Mesenchymal stem cell (in vitro differentiated cells and primary cell): ENCODE results near the gene ZNF554.

Experiments used
- DNase-seq: peaks from one replicate; pipeline ENCODE4 v3.0.0-alpha.2; 2013
- H2AFZ ChIP-seq: one replicate; pipeline ENCODE4 v1.6.1; 2013; ENCODE audit warnings: low read depth, mild to moderate bottlenecking, control low read depth, inconsistent platforms, low read length, moderate library complexity
- H2AK5ac ChIP-seq: 2 replicates; pipeline ENCODE4 v1.6.1; 2013; ENCODE audit warnings: low read length, moderate library complexity, mild to moderate bottlenecking, inconsistent platforms; ENCODE audit not compliant: severe bottlenecking
- H2BK120ac ChIP-seq: one replicate; pipeline ENCODE4 v1.6.1; 2013; ENCODE audit warnings: low read depth, mild to moderate bottlenecking, inconsistent platforms, low read length, moderate library complexity
- H2BK12ac ChIP-seq, 2 experiments: one replicate each; pipeline ENCODE4 v1.6.1; 2013; ENCODE audit warnings: inconsistent platforms in 2 of 2, low read length in 2 of 2, mild to moderate bottlenecking in 2 of 2, moderate library complexity in 2 of 2, control low read depth in 1 of 2
- H2BK15ac ChIP-seq: one replicate; pipeline ENCODE4 v1.6.1; 2013; ENCODE audit warnings: mild to moderate bottlenecking, low read depth, inconsistent platforms; ENCODE audit not compliant: poor library complexity, severe bottlenecking
- H2BK5ac ChIP-seq: 2 replicates; pipeline ENCODE4 v1.6.1; 2013; ENCODE audit warnings: low read depth, mild to moderate bottlenecking, low read length, control low read depth, inconsistent platforms; ENCODE audit not compliant: poor library complexity, severe bottlenecking
- H3K14ac ChIP-seq, 2 experiments: one replicate each; pipeline ENCODE4 v1.6.1; 2013; ENCODE audit warnings: inconsistent platforms in 2 of 2, low read length in 2 of 2, control low read depth in 1 of 2, mild to moderate bottlenecking in 1 of 2, moderate library complexity in 1 of 2
- H3K18ac ChIP-seq, 2 experiments: one replicate each; pipeline ENCODE4 v1.6.1; 2013; ENCODE audit warnings: inconsistent platforms in 2 of 2, low read length in 2 of 2, control low read depth in 1 of 2, low read depth in 1 of 2, mild to moderate bottlenecking in 1 of 2
- H3K23ac ChIP-seq, 2 experiments: one replicate each; pipeline ENCODE4 v1.6.1; 2013; ENCODE audit warnings: inconsistent platforms in 2 of 2, low read length in 2 of 2, mild to moderate bottlenecking in 2 of 2, moderate library complexity in 2 of 2, control low read depth in 1 of 2
- H3K27ac ChIP-seq: 2 replicates; pipeline ENCODE4 v1.5.1; 2013; ENCODE audit warnings: mild to moderate bottlenecking, moderate library complexity, low read length, control low read depth, inconsistent platforms; ENCODE audit not compliant: poor library complexity, severe bottlenecking
- H3K27me3 ChIP-seq, 2 experiments: 2 replicates each; pipeline versions ENCODE4 v1.6.1 to v1.7.0; 2013; ENCODE audit warnings: low read length in 2 of 2, mild to moderate bottlenecking in 2 of 2, moderate library complexity in 2 of 2, control low read depth in 1 of 2, inconsistent platforms in 1 of 2; ENCODE audit not compliant: control insufficient read depth in 1 of 2, insufficient read depth in 1 of 2
- H3K36me3 ChIP-seq, 2 experiments: 2 replicates each; pipeline versions ENCODE4 v1.6.1 to v1.7.0; 2013; ENCODE audit warnings: low read length in 2 of 2, control low read depth in 1 of 2, inconsistent platforms in 1 of 2, low read depth in 1 of 2, mild to moderate bottlenecking in 1 of 2; ENCODE audit not compliant: insufficient read depth in 2 of 2, control insufficient read depth in 1 of 2
- H3K4ac ChIP-seq, 2 experiments: one replicate each; pipeline ENCODE4 v1.6.1; 2013; ENCODE audit warnings: inconsistent platforms in 2 of 2, low read length in 2 of 2, mild to moderate bottlenecking in 2 of 2, moderate library complexity in 2 of 2, control low read depth in 1 of 2, low read depth in 1 of 2
- H3K4me1 ChIP-seq: 2 replicates; pipeline ENCODE4 v1.6.1; 2013; ENCODE audit warnings: low read depth, low read length, control low read depth; ENCODE audit not compliant: control insufficient read depth, insufficient read depth
- H3K4me2 ChIP-seq: 2 replicates; pipeline ENCODE4 v1.6.1; 2013; ENCODE audit warnings: low read length, mild to moderate bottlenecking, inconsistent platforms; ENCODE audit not compliant: poor library complexity, severe bottlenecking
- H3K4me3 ChIP-seq, 2 experiments: 2 replicates each; pipeline versions ENCODE4 v1.5.1 to v1.7.0; 2013; ENCODE audit warnings: low read length in 2 of 2, mild to moderate bottlenecking in 2 of 2, control low read depth in 1 of 2, low read depth in 1 of 2; ENCODE audit not compliant: insufficient read depth in 1 of 2
- H3K79me1 ChIP-seq: replicated peaks from 2 replicates; pipeline ENCODE4 v1.6.1; 2013; ENCODE audit warnings: mild to moderate bottlenecking, control low read depth, low read length, inconsistent platforms; ENCODE audit not compliant: poor library complexity, severe bottlenecking
- H3K9ac ChIP-seq: 2 replicates; pipeline ENCODE4 v1.7.0; 2013; ENCODE audit warnings: mild to moderate bottlenecking, low read length, moderate library complexity
- H3K9me3 ChIP-seq: 2 replicates; pipeline ENCODE4 v1.7.0; 2013; ENCODE audit warnings: mild to moderate bottlenecking, low read length; ENCODE audit not compliant: control insufficient read depth
- H4K8ac ChIP-seq: one replicate; pipeline ENCODE4 v1.6.1; 2013; ENCODE audit warnings: inconsistent platforms, mild to moderate bottlenecking, low read length, moderate library complexity
- H4K91ac ChIP-seq: one replicate; pipeline ENCODE4 v1.6.1; 2013; ENCODE audit warnings: mild to moderate bottlenecking, low read length, inconsistent platforms
- WGBS: methylation state at CpG from one replicate; pipeline ENCODE4 v1.1.7; 2013; ENCODE audit warnings: mixed read lengths; 5-methylcytosine and 5-hydroxymethylcytosine counted together

Gene ZNF554

DNA sequence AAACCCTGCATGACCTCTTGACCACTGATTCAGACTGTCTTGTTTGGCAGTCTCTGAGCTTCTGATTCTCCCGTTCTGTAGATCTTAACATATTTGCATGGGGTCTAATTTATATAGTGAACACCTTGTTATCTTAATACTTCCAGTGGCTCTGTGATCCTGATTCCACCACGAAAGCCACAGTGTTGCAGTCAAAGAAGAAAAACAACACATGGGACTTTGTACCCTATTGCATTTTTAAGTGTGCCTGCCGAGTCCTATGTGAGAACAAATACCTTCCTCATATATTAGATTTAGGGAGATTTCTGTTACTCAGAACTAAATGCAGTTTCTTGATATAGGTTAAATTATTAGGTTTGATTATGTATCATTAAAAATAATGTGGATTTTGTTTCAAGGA lies 35.2 kb downstream of the ZNF554 start:
- 100% methylated on average over 1 of the region's 3 CpGs for WGBS
- no peak overlapping the region for H3K4me2 ChIP-seq
- H4K8ac ChIP-seq: no peak overlapping the region
- no peak overlapping the region for H3K27ac ChIP-seq
- H2AK5ac ChIP-seq: no peak overlapping the region
- peaks cover 29 to 51% of the 10 kb centered on the region in 2 experiments for H3K36me3 ChIP-seq
- H2BK120ac ChIP-seq: no peak overlapping the region
- H2BK12ac ChIP-seq: no peak overlapping the region
- H2BK15ac ChIP-seq: no peak overlapping the region
- H4K91ac ChIP-seq: no peak overlapping the region
- no peak overlapping the region for H3K14ac ChIP-seq
- H3K23ac ChIP-seq: no peak overlapping the region
- H3K4me3 ChIP-seq: peak overlapping the region in 1 of 2 experiments; percentile 59
- no peaks in the 10 kb centered on the region for H3K27me3 ChIP-seq
- no peak overlapping the region for H3K9ac ChIP-seq
- peaks cover 9% of the 10 kb centered on the region for H3K79me1 ChIP-seq
- peaks cover 91% of the 10 kb centered on the region for H3K9me3 ChIP-seq
- no peak overlapping the region for H2AFZ ChIP-seq
- no peaks in the 10 kb centered on the region for H3K4me1 ChIP-seq
- no peak for DNase-seq
- H3K18ac ChIP-seq: no peak overlapping the region
- H2BK5ac ChIP-seq: no peak overlapping the region
- no peak overlapping the region for H3K4ac ChIP-seq

DNA sequence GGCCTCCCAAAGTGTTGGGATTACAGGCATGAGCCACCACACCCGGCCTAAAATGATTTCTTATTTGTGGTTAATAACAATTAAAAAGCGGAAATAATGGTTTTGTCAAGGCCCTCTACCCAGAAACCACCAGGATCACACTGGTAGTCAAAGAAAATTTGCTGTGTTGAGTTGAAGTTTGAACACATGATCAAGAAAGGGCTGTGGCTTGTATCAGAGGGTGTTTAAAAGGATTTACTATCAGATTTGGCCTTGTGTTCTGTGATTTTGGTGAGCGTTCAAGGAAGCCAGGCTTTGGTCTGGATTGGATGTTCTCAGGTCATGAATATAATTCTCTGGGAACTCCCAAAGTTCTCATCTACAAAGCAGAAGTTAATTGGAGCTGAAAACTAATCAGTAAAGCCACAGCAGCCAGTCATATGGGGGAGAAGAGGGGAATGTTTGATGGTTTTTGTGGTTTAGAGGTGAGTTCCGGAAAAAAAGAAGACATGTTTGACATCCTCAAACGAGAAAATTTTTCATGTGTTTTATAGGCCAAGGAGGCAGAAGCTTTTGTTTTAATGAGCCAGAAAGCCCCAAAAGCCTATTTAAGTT lies 36.9 kb downstream of the ZNF554 start:
- Histone ChIP-seq H2AFZ (no peak overlapping the region), H3K9ac (no peak overlapping the region), H3K4me3 (no peak overlapping the region), H2BK5ac (no peak overlapping the region), H3K18ac (no peak overlapping the region), H2BK12ac (no peak overlapping the region), H3K4ac (no peak overlapping the region), H3K36me3 (peaks cover 25 to 36% of the 10 kb centered on the region in 2 experiments), H4K8ac (no peak overlapping the region), H4K91ac (no peak overlapping the region), H3K27ac (no peak overlapping the region), H3K14ac (no peak overlapping the region), H3K4me2 (no peak overlapping the region), H3K4me1 (no peaks in the 10 kb centered on the region), H2BK15ac (no peak overlapping the region), H2BK120ac (no peak overlapping the region), H3K9me3 (peaks cover 81% of the 10 kb centered on the region), H3K27me3 (no peaks in the 10 kb centered on the region), H2AK5ac (no peak overlapping the region), H3K23ac (no peak overlapping the region), H3K79me1 (peaks cover 2% of the 10 kb centered on the region)
- no peak for DNase-seq
- WGBS: 100% methylated on average over 2 of the region's 5 CpGs

DNA sequence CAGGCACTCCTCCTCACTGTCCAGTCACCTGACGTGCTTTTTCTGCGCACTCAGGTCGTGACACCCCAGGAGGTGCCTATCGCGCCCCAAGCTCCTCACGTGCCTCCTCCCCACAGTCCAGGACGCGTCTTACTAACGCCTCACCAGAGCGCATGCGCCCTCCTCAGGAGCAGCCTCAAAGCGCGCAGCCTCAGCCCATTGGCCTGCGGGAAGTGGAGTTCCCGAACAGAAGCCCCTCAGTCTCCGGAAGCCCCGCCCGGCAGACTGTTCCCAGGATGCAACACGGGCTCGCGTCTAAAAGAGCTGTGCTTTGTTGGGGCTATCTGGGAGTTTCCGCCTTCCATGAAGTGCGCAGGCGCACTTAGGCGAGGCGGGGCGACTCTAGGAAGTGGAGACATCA lies 39.2 kb downstream of the ZNF554 start:
- H2BK12ac ChIP-seq: no peak overlapping the region
- H4K8ac ChIP-seq: no peak overlapping the region
- no peak overlapping the region for H2BK5ac ChIP-seq
- no peak overlapping the region for H3K4me2 ChIP-seq
- H2BK120ac ChIP-seq: no peak overlapping the region
- no peak for DNase-seq
- 97% methylated on average over 27 of the region's 27 CpGs for WGBS
- H3K23ac ChIP-seq: no peak overlapping the region
- H3K14ac ChIP-seq: no peak overlapping the region
- peaks cover 7 to 13% of the 10 kb centered on the region in 2 experiments for H3K36me3 ChIP-seq
- no peak overlapping the region for H3K4me3 ChIP-seq
- H3K79me1 ChIP-seq: no peaks in the 10 kb centered on the region
- no peaks in the 10 kb centered on the region for H3K27me3 ChIP-seq
- no peak overlapping the region for H2AFZ ChIP-seq
- H3K27ac ChIP-seq: no peak overlapping the region
- no peaks in the 10 kb centered on the region for H3K4me1 ChIP-seq
- H2BK15ac ChIP-seq: no peak overlapping the region
- H3K9me3 ChIP-seq: peaks cover 64% of the 10 kb centered on the region
- no peak overlapping the region for H2AK5ac ChIP-seq
- H3K18ac ChIP-seq: no peak overlapping the region
- no peak overlapping the region for H3K4ac ChIP-seq
- no peak overlapping the region for H3K9ac ChIP-seq
- H4K91ac ChIP-seq: no peak overlapping the region

DNA sequence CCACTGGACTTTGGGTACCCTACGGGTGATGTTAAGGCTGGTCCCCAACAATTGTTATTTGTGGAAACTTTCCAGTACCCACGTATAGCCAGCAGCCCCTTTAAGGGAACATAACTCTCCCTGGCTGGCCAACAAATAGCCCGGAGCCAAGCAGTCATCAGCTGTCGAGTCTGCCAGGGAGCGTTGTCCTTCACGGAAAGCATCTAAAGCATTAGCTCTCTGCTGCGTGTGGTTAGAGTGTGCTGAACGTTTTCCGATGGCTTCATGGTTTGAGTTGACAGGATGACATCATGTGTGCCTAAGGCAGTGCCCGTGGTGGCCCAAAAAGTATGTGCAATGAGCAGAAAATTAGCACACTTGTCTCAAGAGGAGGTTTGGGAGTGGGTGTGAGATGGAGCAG lies 44.1 kb downstream of the ZNF554 start:
- Histone ChIP-seq H2BK12ac (no peak overlapping the region), H2AFZ (no peak overlapping the region), H2BK5ac (no peak overlapping the region), H2BK15ac (no peak overlapping the region), H3K9ac (no peak overlapping the region), H3K27me3 (no peaks in the 10 kb centered on the region), H4K8ac (no peak overlapping the region), H3K36me3 (peaks cover 0 to 2% of the 10 kb centered on the region in 2 experiments), H3K9me3 (peaks cover 26% of the 10 kb centered on the region), H3K27ac (no peak overlapping the region), H3K4me3 (no peak overlapping the region), H3K4ac (no peak overlapping the region), H4K91ac (no peak overlapping the region), H3K4me1 (no peaks in the 10 kb centered on the region), H2BK120ac (no peak overlapping the region), H2AK5ac (no peak overlapping the region), H3K23ac (no peak overlapping the region), H3K14ac (no peak overlapping the region), H3K18ac (no peak overlapping the region), H3K4me2 (no peak overlapping the region), H3K79me1 (no peaks in the 10 kb centered on the region)
- DNase-seq: no peak
- 84% methylated on average over 10 of the region's 10 CpGs for WGBS
